ENCODE measurements around the gene MYH7B.

The MYH7B gene

GRCh38 chr20:34945315-34946077 lies 10.2 kb upstream of the MYH7B start:
- TF ChIP-seq, protein P1, sequence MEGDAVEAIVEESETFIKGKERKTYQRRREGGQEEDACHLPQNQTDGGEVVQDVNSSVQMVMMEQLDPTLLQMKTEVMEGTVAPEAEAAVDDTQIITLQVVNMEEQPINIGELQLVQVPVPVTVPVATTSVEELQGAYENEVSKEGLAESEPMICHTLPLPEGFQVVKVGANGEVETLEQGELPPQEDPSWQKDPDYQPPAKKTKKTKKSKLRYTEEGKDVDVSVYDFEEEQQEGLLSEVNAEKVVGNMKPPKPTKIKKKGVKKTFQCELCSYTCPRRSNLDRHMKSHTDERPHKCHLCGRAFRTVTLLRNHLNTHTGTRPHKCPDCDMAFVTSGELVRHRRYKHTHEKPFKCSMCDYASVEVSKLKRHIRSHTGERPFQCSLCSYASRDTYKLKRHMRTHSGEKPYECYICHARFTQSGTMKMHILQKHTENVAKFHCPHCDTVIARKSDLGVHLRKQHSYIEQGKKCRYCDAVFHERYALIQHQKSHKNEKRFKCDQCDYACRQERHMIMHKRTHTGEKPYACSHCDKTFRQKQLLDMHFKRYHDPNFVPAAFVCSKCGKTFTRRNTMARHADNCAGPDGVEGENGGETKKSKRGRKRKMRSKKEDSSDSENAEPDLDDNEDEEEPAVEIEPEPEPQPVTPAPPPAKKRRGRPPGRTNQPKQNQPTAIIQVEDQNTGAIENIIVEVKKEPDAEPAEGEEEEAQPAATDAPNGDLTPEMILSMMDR (IDR thresholded peaks at IDR 0.05): no peak
- H3K4me3 ChIP-seq (ENCODE audit: low read depth in 1 of 2, low read length in 1 of 2): no peak overlapping the region
- H3K4me1 ChIP-seq (ENCODE audit: control insufficient read depth in 1 of 2, insufficient read depth in 1 of 2, low read depth in 1 of 2, low read length in 1 of 2): no peaks in the 10 kb centered on the region
- no peaks in the 10 kb centered on the region for H3K27me3 ChIP-seq
- H3K36me3 ChIP-seq: peaks cover 10% of the 10 kb centered on the region
- no peaks in the 10 kb centered on the region for H3K9me3 ChIP-seq
- H3K27ac ChIP-seq: no peak overlapping the region

DNA sequence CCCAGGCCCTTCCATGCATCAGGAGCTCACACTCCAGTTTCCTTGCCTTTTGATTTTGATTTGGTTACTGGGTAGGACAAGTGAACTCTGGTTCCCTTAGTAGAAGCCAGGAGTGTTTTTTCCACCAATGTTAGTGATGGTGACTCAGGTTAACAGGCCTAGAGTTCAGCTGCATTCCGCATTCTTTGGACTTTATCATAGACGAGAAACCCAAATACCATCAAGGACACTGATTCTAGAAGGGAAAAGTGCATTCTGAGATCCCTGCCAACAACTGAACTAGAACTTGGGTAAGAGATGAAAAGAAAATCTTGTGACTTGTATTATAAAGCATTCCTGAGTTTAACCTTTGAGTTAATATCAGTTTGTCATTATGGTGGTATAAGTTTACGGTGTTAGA lies 9.0 kb upstream of the MYH7B start:
- Histone ChIP-seq H3K27ac (no peak overlapping the region), H3K27me3 (no peaks in the 10 kb centered on the region), H3K9me3 (no peaks in the 10 kb centered on the region), H3K4me3 (ENCODE audit: low read depth in 1 of 2, low read length in 1 of 2) (no peak overlapping the region), H3K36me3 (peaks cover 10% of the 10 kb centered on the region), H3K4me1 (ENCODE audit: control insufficient read depth in 1 of 2, insufficient read depth in 1 of 2, low read depth in 1 of 2, low read length in 1 of 2) (no peaks in the 10 kb centered on the region)
- TF ChIP-seq, protein P1 (IDR thresholded peaks at IDR 0.05): no peak

DNA sequence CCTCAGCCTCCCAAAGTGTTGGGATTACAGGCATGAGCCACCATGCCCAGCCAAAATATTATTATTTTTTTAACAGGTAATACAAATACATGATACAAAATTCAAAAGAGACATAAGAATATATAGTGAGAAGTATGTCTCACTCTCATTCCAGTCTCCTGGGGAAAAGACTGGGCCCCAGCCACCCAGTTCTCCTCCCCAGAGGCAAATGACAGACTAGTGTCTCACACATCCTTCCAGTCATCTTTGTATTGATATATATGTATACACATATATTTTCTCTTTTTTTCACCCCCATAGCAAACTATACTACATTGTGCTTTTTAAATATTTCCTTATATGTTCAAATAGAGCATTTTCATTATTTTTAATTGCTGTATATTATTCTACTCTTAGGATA lies 8.3 kb upstream of the MYH7B start:
- no peaks in the 10 kb centered on the region for H3K4me1 ChIP-seq (ENCODE audit: control insufficient read depth in 1 of 2, insufficient read depth in 1 of 2, low read depth in 1 of 2, low read length in 1 of 2)
- H3K36me3 ChIP-seq: peaks cover 8% of the 10 kb centered on the region
- no peaks in the 10 kb centered on the region for H3K27me3 ChIP-seq
- TF ChIP-seq, protein P1 (IDR thresholded peaks at IDR 0.05): no peak
- H3K4me3 ChIP-seq (ENCODE audit: low read depth in 1 of 2, low read length in 1 of 2): no peak overlapping the region
- no peak overlapping the region for H3K27ac ChIP-seq
- no peaks in the 10 kb centered on the region for H3K9me3 ChIP-seq

- no peaks in the 10 kb centered on the region for H3K27me3 ChIP-seq
- no peaks in the 10 kb centered on the region for H3K9me3 ChIP-seq
- no peaks in the 10 kb centered on the region for H3K4me1 ChIP-seq (ENCODE audit: control insufficient read depth in 1 of 2, insufficient read depth in 1 of 2, low read depth in 1 of 2, low read length in 1 of 2)
- H3K36me3 ChIP-seq: peaks cover 1% of the 10 kb centered on the region
- TF ChIP-seq, protein P1 (IDR thresholded peaks at IDR 0.05): no peak
- no peak overlapping the region for H3K4me3 ChIP-seq (ENCODE audit: low read depth in 1 of 2, low read length in 1 of 2)
- no peak overlapping the region for H3K27ac ChIP-seq
Observed at GRCh38 chr20:34948030-34948429, 7.6 kb upstream of the MYH7B start.

DNA sequence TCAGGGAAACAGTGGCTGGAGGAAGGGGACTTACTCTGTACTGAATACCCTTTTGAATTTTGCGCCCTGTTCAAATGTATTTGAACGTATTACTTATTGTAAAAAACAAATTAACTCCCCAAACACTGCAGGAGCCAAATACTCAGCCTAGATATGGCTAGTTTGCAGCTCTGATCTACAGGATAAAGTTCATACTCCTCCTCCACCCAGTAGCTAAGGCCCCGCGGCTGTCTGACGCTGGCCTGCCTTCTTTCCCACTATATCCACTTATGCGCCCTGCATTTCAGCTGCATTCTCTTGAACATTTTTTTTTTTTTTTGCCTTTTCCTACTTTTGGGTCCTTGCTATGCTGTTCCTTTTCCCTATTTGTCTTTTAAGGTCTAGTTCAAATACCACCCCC lies 6.5 kb upstream of the MYH7B start:
- no peak overlapping the region for H3K27ac ChIP-seq
- TF ChIP-seq, protein P1 (IDR thresholded peaks at IDR 0.05): no peak

More for the DNA sequence above, 6.5 kb upstream of the MYH7B start:
- Histone ChIP-seq H3K36me3 (no peaks in the 10 kb centered on the region), H3K4me1 (ENCODE audit: control insufficient read depth in 1 of 2, insufficient read depth in 1 of 2, low read depth in 1 of 2, low read length in 1 of 2) (no peaks in the 10 kb centered on the region), H3K9me3 (no peaks in the 10 kb centered on the region), H3K4me3 (ENCODE audit: low read depth in 1 of 2, low read length in 1 of 2) (no peak overlapping the region), H3K27me3 (no peaks in the 10 kb centered on the region)

Measured in neutrophil (primary cell).